Liver (tissue), 9 donors: Measurements from ENCODE around the gene GLS. TPM values are rescaled to one million over a fixed set of nuclear protein-coding genes. Genes with fewer than 3 reads are reported as not detected.

Experiments
- DNase-seq: peaks from one replicate; pipeline ENCODE4 v3.0.0-alpha.2; 2017; ENCODE audit warnings: low spot score
- H3K27ac ChIP-seq, 2 donors: one replicate each; pipeline ENCODE4 v1.7.0; 2013; ENCODE audit warnings: inconsistent platforms in 2 of 2, low read length in 2 of 2, control low read depth in 1 of 2, low read depth in 1 of 2, mild to moderate bottlenecking in 1 of 2
- H3K27me3 ChIP-seq, 4 donors: one replicate each; pipeline versions ENCODE4 v1.6.1 to v1.7.0; 2013; ENCODE audit warnings: low read length in 3 of 4, inconsistent platforms in 1 of 4, mild to moderate bottlenecking in 1 of 4, moderate library complexity in 1 of 4; ENCODE audit not compliant: control insufficient read depth in 4 of 4, insufficient read depth in 4 of 4
- H3K36me3 ChIP-seq, 4 donors: one replicate each; pipeline versions ENCODE4 v1.6.1 to v1.7.0; 2013; ENCODE audit warnings: low read length in 3 of 4, mild to moderate bottlenecking in 3 of 4, low read depth in 1 of 4, moderate library complexity in 1 of 4; ENCODE audit not compliant: control insufficient read depth in 4 of 4, insufficient read depth in 3 of 4
- H3K4me1 ChIP-seq, 4 donors: one replicate each; pipeline versions ENCODE4 v1.6.1 to v1.7.0; 2013; ENCODE audit warnings: low read length in 3 of 4, mild to moderate bottlenecking in 3 of 4, moderate library complexity in 1 of 4; ENCODE audit not compliant: control insufficient read depth in 4 of 4, insufficient read depth in 4 of 4
- H3K4me3 ChIP-seq, 3 donors: one replicate each; pipeline versions ENCODE4 v1.6.1 to v1.7.0; 2013; ENCODE audit warnings: low read length in 3 of 3, control low read depth in 1 of 3, low read depth in 1 of 3, mild to moderate bottlenecking in 1 of 3
- H3K9ac ChIP-seq, 2 donors: one replicate each; pipeline ENCODE4 v1.7.0; 2013; ENCODE audit warnings: low read length in 2 of 2, mild to moderate bottlenecking in 2 of 2, moderate library complexity in 2 of 2, control low read depth in 1 of 2, low read depth in 1 of 2
- H3K9me3 ChIP-seq, 4 donors: one replicate each; pipeline versions ENCODE4 v1.6.1 to v1.7.0; 2013; ENCODE audit warnings: low read length in 3 of 4; ENCODE audit not compliant: control insufficient read depth in 4 of 4
- ATF3 ChIP-seq: IDR thresholded peaks from 2 replicates; pipeline ENCODE4 v1.6.1; 2016; ENCODE audit warnings: antibody characterized with exemption
- EGR1 ChIP-seq, 2 donors: IDR thresholded peaks; 2 replicates each; pipeline ENCODE4 v1.6.1; 2016 to 2018; ENCODE audit warnings: antibody characterized with exemption in 2 of 2, low read depth in 2 of 2
- FOXA1 ChIP-seq: IDR thresholded peaks from 2 replicates; pipeline ENCODE4 v1.6.1; 2016; ENCODE audit warnings: antibody characterized with exemption
- GABPA ChIP-seq, 2 donors: IDR thresholded peaks in 1 of 2; conservative IDR thresholded peaks in 1 of 2; 2 replicates each; pipeline ENCODE4 v1.6.1; 2016; ENCODE audit warnings: antibody characterized with exemption in 2 of 2, mild to moderate bottlenecking in 1 of 2, moderate library complexity in 1 of 2
- JUND ChIP-seq, 2 donors: IDR thresholded peaks; 2 replicates each; pipeline ENCODE4 v1.6.1; 2016; ENCODE audit warnings: antibody characterized with exemption in 2 of 2
- MAX ChIP-seq: IDR thresholded peaks from 2 replicates; pipeline ENCODE4 v1.6.1; 2016; ENCODE audit warnings: antibody characterized with exemption
- NR2F2 ChIP-seq: IDR thresholded peaks from 2 replicates; pipeline ENCODE4 v1.6.1; 2016; ENCODE audit warnings: antibody characterized with exemption
- RAD21 ChIP-seq, 2 donors: IDR thresholded peaks; 2 replicates each; pipeline ENCODE4 v1.6.1; 2016; ENCODE audit warnings: antibody characterized with exemption in 2 of 2, mild to moderate bottlenecking in 2 of 2
- REST ChIP-seq: IDR thresholded peaks from 2 replicates; pipeline ENCODE4 v1.6.1; 2016; ENCODE audit warnings: antibody characterized with exemption, mild to moderate bottlenecking
- RXRA ChIP-seq, 2 donors: IDR thresholded peaks; 2 replicates each; pipeline ENCODE4 v1.6.1; 2017 to 2018; ENCODE audit warnings: antibody characterized with exemption in 2 of 2, mild to moderate bottlenecking in 1 of 2
- SP1 ChIP-seq: IDR thresholded peaks from 2 replicates; pipeline ENCODE4 v1.6.1; 2018; ENCODE audit warnings: antibody characterized with exemption, mild to moderate bottlenecking
- TAF1 ChIP-seq: conservative IDR thresholded peaks from 2 replicates; pipeline ENCODE4 v1.6.1; 2016; ENCODE audit warnings: antibody characterized with exemption, mild to moderate bottlenecking
- YY1 ChIP-seq: IDR thresholded peaks from 2 replicates; pipeline ENCODE4 v1.6.1; 2016; ENCODE audit warnings: antibody characterized with exemption, mild to moderate bottlenecking
- ZBTB33 ChIP-seq: IDR thresholded peaks from 2 replicates; pipeline ENCODE4 v1.6.1; 2016; ENCODE audit warnings: antibody characterized with exemption
- WGBS: extraction: QIAGEN DNeasy Blood & Tissue Kit; methylation state at CpG from one replicate; pipeline ENCODE4 v1.1.7; 2013; 5-methylcytosine and 5-hydroxymethylcytosine counted together
- polyA plus RNA-seq, 2 donors: library from polyadenylated mRNA; stranded (reverse) in 1 of 2; unstranded in 1 of 2; fragments of 200-250 nt in 1 of 2; fragments of >200 nt in 1 of 2; fragmentation: Nextera tagmentation in 1 of 2; extraction: Ambion mirVana in 1 of 2; gene quantifications; one replicate each; pipeline versions ENCODE4 v1.2.1 to v1.2.3, GENCODE V29; 2013 to 2015
- total RNA-seq, 2 donors: library from RNA; depleted of rRNA; stranded (reverse); fragments of >200 nt; gene quantifications; one replicate each; pipeline ENCODE4 v1.2.3, GENCODE V29; 2014
- donor health status: healthy.
- donor health status: healthy.
- donor health status: healthy.
- donor health status: healthy.
- donor health status: healthy.

Gene GLS
- total and polyA plus RNA-seq, 4 donors, result 4.3 to 38.6 (median 16.5) TPM

- TF ChIP-seq REST (no peak), JUND (IDR thresholded peaks at IDR 0.05) (no peak), YY1 (no peak), GABPA (IDR thresholded peaks at IDR 0.05 in 1 of 2, conservative IDR thresholded peaks at IDR 0.05 in 1 of 2) (no peak)
These were observed 97.9 kb downstream of the GLS start (continued) for GRCh38 chr2:190978389-190979053.

- peaks cover 20 to 98% (median 92%) of the 10 kb centered on the region in 4 donors for H3K36me3 ChIP-seq
- no peak overlapping the region for H3K4me3 ChIP-seq
- TF ChIP-seq JUND (IDR thresholded peaks at IDR 0.05), result no peak
- peak; percentile 79 for TF ChIP-seq NR2F2
- peak; percentile 76 for TF ChIP-seq REST
- TF ChIP-seq GABPA (IDR thresholded peaks at IDR 0.05 in 1 of 2, conservative IDR thresholded peaks at IDR 0.05 in 1 of 2), result no peak
- no peak for TF ChIP-seq ZBTB33
- TF ChIP-seq EGR1 (IDR thresholded peaks at IDR 0.05; ENCODE audit: low read depth in 2 of 2), result no peak
- TF ChIP-seq RAD21 (IDR thresholded peaks at IDR 0.05), result peak in 1 of 2 donors; percentile 17
- TF ChIP-seq RXRA (IDR thresholded peaks at IDR 0.05), result peak; percentile 11 to 21
- peak; percentile 40 for TF ChIP-seq SP1
- TF ChIP-seq TAF1, result no peak
- no peak for TF ChIP-seq YY1
- TF ChIP-seq ATF3, result no peak
- no peak for TF ChIP-seq FOXA1
- no peak for TF ChIP-seq MAX
- H3K27ac ChIP-seq, result peak overlapping the region; percentile 33 to 59
- no peaks in the 10 kb centered on the region for H3K4me1 ChIP-seq
- H3K9ac ChIP-seq, result no peak overlapping the region
- 61% methylated on average over 14 of the region's 14 CpGs for WGBS
- H3K27me3 ChIP-seq, result no peaks in the 10 kb centered on the region
- DNase-seq, result no peak
- no peaks in the 10 kb centered on the region for H3K9me3 ChIP-seq
These were observed 99.4 kb downstream of the GLS start for GRCh38 chr2:190979906-190980629.
